ENCODE measurements around the gene RNF220. TPM values are rescaled to one million over a fixed set of nuclear protein-coding genes. Genes with fewer than 3 reads are reported as not detected.

The RNF220 gene
- total and polyA plus RNA-seq, 9 donors, result 58.0 to 101 (median 64.7) TPM

DNA sequence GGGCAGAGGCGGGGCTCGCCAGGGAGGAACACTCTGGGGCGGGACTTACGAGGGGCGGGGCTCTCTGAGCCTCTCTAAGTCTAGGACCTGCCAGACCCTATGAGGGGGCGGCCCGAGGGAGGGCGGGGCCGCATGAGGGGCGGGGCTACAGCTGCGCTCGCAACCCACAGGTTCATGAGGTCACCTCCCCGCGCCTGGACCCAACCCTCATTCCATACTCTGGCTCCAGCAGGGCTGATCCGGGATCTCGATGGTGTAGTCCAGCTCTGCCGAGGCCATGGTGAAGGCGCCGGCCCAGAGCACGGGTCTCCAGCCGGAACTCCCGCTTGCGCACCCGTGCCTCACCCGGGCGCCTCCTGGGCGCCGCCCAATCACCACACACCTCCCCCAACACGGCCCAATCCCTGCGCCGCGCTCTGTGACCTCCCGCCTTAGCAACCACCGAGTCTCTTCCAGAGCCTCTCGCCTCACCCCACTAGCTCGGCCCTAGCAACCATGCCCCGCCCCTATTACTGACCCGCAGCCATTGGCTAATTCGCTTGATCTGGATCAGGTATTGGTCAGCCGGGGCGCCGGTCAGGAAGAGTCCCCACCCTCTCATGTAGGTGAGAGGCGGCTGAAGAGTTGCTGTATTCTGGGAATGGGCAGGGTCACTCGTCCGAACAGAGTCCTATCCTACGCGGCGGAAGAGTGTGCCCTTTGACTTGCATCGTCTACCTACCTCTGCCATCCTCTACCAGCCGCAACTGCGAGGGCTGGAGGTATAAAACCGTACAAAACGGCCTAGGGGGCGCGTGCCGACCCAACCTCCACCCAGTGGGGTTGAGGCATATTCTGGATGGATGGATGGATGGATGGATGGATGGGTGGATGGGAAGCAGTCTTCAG, 269.3 kb downstream of the RNF220 start, which contains the start of the genes ARMH1 and TMEM53:
TSS of gene ARMH1 (plus strand) at position 602 of the 888 bp plus-strand sequence. CDS start 14,984 bp downstream, outside the sequence.
TSS of gene TMEM53 (minus strand) at position 369 of the 888 bp plus-strand sequence. CDS start at position 279, 90 bp downstream.
- DNase-seq, result peak; percentile 99 to 100 (median 99)
- no peaks in the 10 kb centered on the region for H3K27me3 ChIP-seq
- peaks cover 15% of the 10 kb centered on the region for H3K4me1 ChIP-seq (ENCODE audit: insufficient read depth)
- intact Hi-C loops (cut with DNase I), result no loop called here
- no peaks in the 10 kb centered on the region for H3K36me3 ChIP-seq
- WGBS, 3 donors, result 0 to 1% (median 1%) methylated on average over 47 to 56 of the region's 56 CpGs
- H3K9me3 ChIP-seq, result no peaks in the 10 kb centered on the region
- peak within 1 kb of the TSS; percentile 82 to 96 for H3K27ac ChIP-seq
- TF ChIP-seq EP300 (IDR thresholded peaks at IDR 0.05) (peak; percentile 60), POLR2A (IDR thresholded peaks at IDR 0.05) (peak; percentile 74)
- TF ChIP-seq, protein P1, sequence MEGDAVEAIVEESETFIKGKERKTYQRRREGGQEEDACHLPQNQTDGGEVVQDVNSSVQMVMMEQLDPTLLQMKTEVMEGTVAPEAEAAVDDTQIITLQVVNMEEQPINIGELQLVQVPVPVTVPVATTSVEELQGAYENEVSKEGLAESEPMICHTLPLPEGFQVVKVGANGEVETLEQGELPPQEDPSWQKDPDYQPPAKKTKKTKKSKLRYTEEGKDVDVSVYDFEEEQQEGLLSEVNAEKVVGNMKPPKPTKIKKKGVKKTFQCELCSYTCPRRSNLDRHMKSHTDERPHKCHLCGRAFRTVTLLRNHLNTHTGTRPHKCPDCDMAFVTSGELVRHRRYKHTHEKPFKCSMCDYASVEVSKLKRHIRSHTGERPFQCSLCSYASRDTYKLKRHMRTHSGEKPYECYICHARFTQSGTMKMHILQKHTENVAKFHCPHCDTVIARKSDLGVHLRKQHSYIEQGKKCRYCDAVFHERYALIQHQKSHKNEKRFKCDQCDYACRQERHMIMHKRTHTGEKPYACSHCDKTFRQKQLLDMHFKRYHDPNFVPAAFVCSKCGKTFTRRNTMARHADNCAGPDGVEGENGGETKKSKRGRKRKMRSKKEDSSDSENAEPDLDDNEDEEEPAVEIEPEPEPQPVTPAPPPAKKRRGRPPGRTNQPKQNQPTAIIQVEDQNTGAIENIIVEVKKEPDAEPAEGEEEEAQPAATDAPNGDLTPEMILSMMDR (IDR thresholded peaks at IDR 0.05), result peak in 1 of 3 donors; percentile 11
- H3K4me3 ChIP-seq, result peak within 1 kb of the TSS; percentile 65

DNA sequence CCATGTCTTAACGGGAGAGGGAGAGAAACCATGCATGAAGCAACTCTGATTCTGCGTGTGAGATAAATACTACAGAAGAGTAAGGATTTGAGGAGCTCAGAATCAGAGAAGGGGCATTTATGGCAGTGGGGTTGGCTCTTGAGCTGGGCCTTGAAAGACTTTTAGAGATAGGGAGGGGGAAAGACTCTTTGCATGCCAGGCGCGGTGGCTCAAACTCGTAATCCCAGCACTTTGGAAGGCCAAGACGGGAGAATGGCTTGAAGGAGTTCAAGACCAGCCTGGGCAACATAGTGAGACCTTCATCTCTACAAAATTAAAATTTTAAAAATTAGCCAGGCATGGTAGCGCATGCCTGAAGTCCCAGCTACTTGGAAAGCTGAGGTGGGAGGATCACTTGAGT, 270.1 kb downstream of the RNF220 start:
- 77 to 80% (median 78%) methylated on average over 7 of the region's 7 CpGs for WGBS, 3 donors
- no peaks in the 10 kb centered on the region for H3K9me3 ChIP-seq
- H3K27me3 ChIP-seq, result no peaks in the 10 kb centered on the region
- H3K4me1 ChIP-seq (ENCODE audit: insufficient read depth), result peaks cover 15% of the 10 kb centered on the region
- intact Hi-C loops (cut with DNase I), result no loop called here
- peak overlapping the region; percentile 38 for H3K4me3 ChIP-seq
- no peak for TF ChIP-seq EP300 (IDR thresholded peaks at IDR 0.05)
- TF ChIP-seq, protein P1 (IDR thresholded peaks at IDR 0.05), result no peak
- no peak for TF ChIP-seq POLR2A (IDR thresholded peaks at IDR 0.05)
- peak overlapping the region in 1 of 2 donors; percentile 96 for H3K27ac ChIP-seq
- DNase-seq, result peak in 1 of 5 donors; percentile 30
- H3K36me3 ChIP-seq, result no peaks in the 10 kb centered on the region

DNA sequence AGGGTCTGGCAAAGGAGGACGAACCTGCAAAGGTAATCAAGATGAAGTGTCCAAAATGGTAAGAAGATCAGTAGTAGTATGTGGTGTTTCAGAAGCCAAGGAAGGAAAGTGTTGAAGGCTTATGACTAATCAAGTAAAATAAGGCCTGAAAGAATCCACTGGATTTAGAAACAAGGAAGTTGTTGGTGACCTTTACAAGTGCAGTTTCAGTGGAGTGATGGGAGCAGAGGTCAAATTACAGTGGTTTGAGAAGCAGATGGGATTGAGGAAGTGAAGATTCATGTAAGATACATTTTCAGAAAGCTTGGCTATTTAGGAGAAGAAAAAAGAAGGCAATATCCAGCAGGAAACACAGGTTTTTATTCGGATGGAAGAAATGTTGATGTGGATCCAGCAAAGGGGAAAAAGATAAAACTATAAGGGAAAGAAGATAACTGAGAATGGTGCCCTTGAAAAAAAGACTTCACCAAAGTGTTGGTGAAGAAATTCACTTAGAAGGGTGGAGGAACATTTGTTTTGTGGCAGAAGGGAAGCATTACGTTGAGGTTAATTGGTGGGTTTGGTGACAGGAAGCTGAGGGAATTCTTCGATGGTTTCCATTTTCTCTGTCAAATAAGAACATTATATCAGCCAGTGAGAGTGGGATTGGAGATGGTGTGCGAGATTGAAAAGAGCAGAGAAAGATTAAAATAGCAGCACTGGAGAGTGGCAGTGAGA, 271.6 kb downstream of the RNF220 start:
- Histone ChIP-seq H3K27ac (no peak overlapping the region), H3K4me1 (ENCODE audit: insufficient read depth) (peaks cover 15% of the 10 kb centered on the region)
- 82 to 87% (median 86%) methylated on average over 5 of the region's 5 CpGs for WGBS, 3 donors

More for the DNA sequence above, 271.6 kb downstream of the RNF220 start:
- no peak overlapping the region for H3K4me3 ChIP-seq
- TF ChIP-seq POLR2A (IDR thresholded peaks at IDR 0.05) (no peak), EP300 (IDR thresholded peaks at IDR 0.05) (no peak)
- TF ChIP-seq, protein P1 (IDR thresholded peaks at IDR 0.05), result no peak
- intact Hi-C loops (cut with DNase I), result no loop called here
- no peaks in the 10 kb centered on the region for H3K27me3 ChIP-seq
- no peak for DNase-seq
- H3K36me3 ChIP-seq, result no peaks in the 10 kb centered on the region
- H3K9me3 ChIP-seq, result no peaks in the 10 kb centered on the region
